ENCODE data around the gene ABLIM1.

Gene ABLIM1

GRCh38 chr10:114550756-114551635 is 107.1 kb downstream of the ABLIM1 start:
- TF ChIP-seq CTCF (IDR thresholded peaks at IDR 0.05; ENCODE audit: insufficient read depth, low read depth, low read length, missing control alignments), result peak; percentile 10
- DNase-seq (ENCODE audit: low read depth), result no peak
- H3K4me3 ChIP-seq (ENCODE audit: low read depth, low read length), result no peak overlapping the region

- TF ChIP-seq CTCF (IDR thresholded peaks at IDR 0.05; ENCODE audit: insufficient read depth, low read depth, low read length, missing control alignments), result peak; percentile 39
- H3K4me3 ChIP-seq (ENCODE audit: low read depth, low read length), result no peak overlapping the region
- DNase-seq (ENCODE audit: low read depth), result peak; percentile 41
Measured at GRCh38 chr10:114548662-114549061, 109.4 kb downstream of the ABLIM1 start.

GRCh38 chr10:114547514-114547913 is 110.6 kb downstream of the ABLIM1 start:
- TF ChIP-seq CTCF (IDR thresholded peaks at IDR 0.05; ENCODE audit: insufficient read depth, low read depth, low read length, missing control alignments), result no peak
- H3K4me3 ChIP-seq (ENCODE audit: low read depth, low read length), result no peak overlapping the region

GRCh38 chr10:114547056-114547455 is 111.0 kb downstream of the ABLIM1 start:
- no peak for DNase-seq (ENCODE audit: low read depth)
- no peak overlapping the region for H3K4me3 ChIP-seq (ENCODE audit: low read depth, low read length)
- TF ChIP-seq CTCF (IDR thresholded peaks at IDR 0.05; ENCODE audit: insufficient read depth, low read depth, low read length, missing control alignments), result no peak

More at GRCh38 chr10:114547514-114547913, 110.6 kb downstream of the ABLIM1 start:
- no peak for DNase-seq (ENCODE audit: low read depth)

GRCh38 chr10:114545819-114546218 is 112.3 kb downstream of the ABLIM1 start:
- no peak overlapping the region for H3K4me3 ChIP-seq (ENCODE audit: low read depth, low read length)
- DNase-seq (ENCODE audit: low read depth), result no peak
- no peak for TF ChIP-seq CTCF (IDR thresholded peaks at IDR 0.05; ENCODE audit: insufficient read depth, low read depth, low read length, missing control alignments)

GRCh38 chr10:114545071-114545470 is 113.0 kb downstream of the ABLIM1 start:
- no peak overlapping the region for H3K4me3 ChIP-seq (ENCODE audit: low read depth, low read length)
- TF ChIP-seq CTCF (IDR thresholded peaks at IDR 0.05; ENCODE audit: insufficient read depth, low read depth, low read length, missing control alignments), result no peak
- no peak for DNase-seq (ENCODE audit: low read depth)

Measured in GM12865 (cell line).